ENCODE data around the gene KAT2B.

DNA sequence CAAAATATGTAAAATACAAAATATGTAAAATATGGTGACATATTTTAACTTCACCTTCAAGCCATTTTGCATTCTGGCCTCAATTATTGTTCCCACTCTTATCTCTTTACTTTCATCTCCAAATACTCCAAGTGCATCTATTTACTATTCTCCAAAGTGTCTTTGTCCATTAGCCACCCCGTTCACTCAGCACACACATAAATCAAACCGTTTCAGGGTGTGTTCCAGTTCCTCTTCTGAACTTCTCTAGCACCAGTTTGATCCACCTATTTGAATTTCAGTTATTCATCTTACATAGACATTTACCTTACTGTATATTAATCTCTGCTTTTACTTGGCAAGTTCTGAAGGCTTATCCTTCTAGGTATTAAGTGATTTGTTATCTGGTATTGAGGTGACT, 100.6 kb downstream of the KAT2B start:
- no peak for TF ChIP-seq POLR2A (IDR thresholded peaks at IDR 0.05)
- TF ChIP-seq, protein P1, sequence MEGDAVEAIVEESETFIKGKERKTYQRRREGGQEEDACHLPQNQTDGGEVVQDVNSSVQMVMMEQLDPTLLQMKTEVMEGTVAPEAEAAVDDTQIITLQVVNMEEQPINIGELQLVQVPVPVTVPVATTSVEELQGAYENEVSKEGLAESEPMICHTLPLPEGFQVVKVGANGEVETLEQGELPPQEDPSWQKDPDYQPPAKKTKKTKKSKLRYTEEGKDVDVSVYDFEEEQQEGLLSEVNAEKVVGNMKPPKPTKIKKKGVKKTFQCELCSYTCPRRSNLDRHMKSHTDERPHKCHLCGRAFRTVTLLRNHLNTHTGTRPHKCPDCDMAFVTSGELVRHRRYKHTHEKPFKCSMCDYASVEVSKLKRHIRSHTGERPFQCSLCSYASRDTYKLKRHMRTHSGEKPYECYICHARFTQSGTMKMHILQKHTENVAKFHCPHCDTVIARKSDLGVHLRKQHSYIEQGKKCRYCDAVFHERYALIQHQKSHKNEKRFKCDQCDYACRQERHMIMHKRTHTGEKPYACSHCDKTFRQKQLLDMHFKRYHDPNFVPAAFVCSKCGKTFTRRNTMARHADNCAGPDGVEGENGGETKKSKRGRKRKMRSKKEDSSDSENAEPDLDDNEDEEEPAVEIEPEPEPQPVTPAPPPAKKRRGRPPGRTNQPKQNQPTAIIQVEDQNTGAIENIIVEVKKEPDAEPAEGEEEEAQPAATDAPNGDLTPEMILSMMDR (IDR thresholded peaks at IDR 0.05) = no peak
- TF ChIP-seq POLR2AphosphoS5 (IDR thresholded peaks at IDR 0.05) = no peak
- TF ChIP-seq EP300 (IDR thresholded peaks at IDR 0.05) = no peak

Data from gastroesophageal sphincter (tissue), 3 donors.